Osteoblast (primary cell): ENCODE data around the gene SLC6A9. TPM values are rescaled to one million over a fixed set of nuclear protein-coding genes. Genes with fewer than 3 reads are reported as not detected.

Experiments
- DNase-seq: peaks from one replicate; pipeline ENCODE4 v3.0.0; 2011; ENCODE audit warnings: low spot score, mixed read lengths; ENCODE audit not compliant: insufficient read length; ENCODE audit errors: missing footprints
- H2AFZ ChIP-seq: 2 replicates; pipeline ENCODE4 v1.6.0; 2011; ENCODE audit warnings: mild to moderate bottlenecking, low read length
- H3K27ac ChIP-seq: 2 replicates; pipeline ENCODE4 v1.5.1; 2011; ENCODE audit warnings: mild to moderate bottlenecking, low read depth, low read length, moderate library complexity
- H3K27me3 ChIP-seq: 2 replicates; pipeline ENCODE4 v1.6.0; 2012; ENCODE audit warnings: mild to moderate bottlenecking, control low read depth, inconsistent platforms, low read length, moderate library complexity; ENCODE audit not compliant: insufficient read depth
- H3K36me3 ChIP-seq: 2 replicates; pipeline ENCODE4 v1.5.1; 2011; ENCODE audit warnings: mild to moderate bottlenecking, low read length, control low read depth, moderate library complexity; ENCODE audit not compliant: insufficient read depth
- H3K4me1 ChIP-seq: 2 replicates; pipeline ENCODE4 v1.5.1; 2011; ENCODE audit warnings: mild to moderate bottlenecking, low read length, control low read depth, moderate library complexity; ENCODE audit not compliant: insufficient read depth
- H3K4me2 ChIP-seq: 2 replicates; pipeline ENCODE4 v1.6.0; 2011; ENCODE audit warnings: mild to moderate bottlenecking, low read length; ENCODE audit not compliant: insufficient read depth
- H3K4me3 ChIP-seq: fragments of 200-600 bp; sonication (generic); 3 replicates; pipeline ENCODE4 v1.5.1; 2012; ENCODE audit warnings: mild to moderate bottlenecking, low read length, inconsistent platforms; ENCODE audit not compliant: insufficient read depth
- H3K79me2 ChIP-seq: 2 replicates; pipeline ENCODE4 v1.6.0; 2012; ENCODE audit warnings: mild to moderate bottlenecking, low read length, control low read depth, inconsistent platforms; ENCODE audit not compliant: insufficient read depth
- H3K9me3 ChIP-seq: 2 replicates; pipeline ENCODE4 v1.5.1; 2011; ENCODE audit warnings: low read depth, low read length, control low read depth
- H4K20me1 ChIP-seq: 2 replicates; pipeline ENCODE4 v1.6.0; 2012; ENCODE audit warnings: mild to moderate bottlenecking, low read length, control low read depth; ENCODE audit not compliant: insufficient read depth
- total RNA-seq: library from RNA; depleted of rRNA; stranded (reverse); fragments of >200 nt; gene quantifications from 2 replicates; pipeline ENCODE4 v1.2.3, GENCODE V29; 2012
- TF ChIP-seq, protein P1 (sequence below): IDR thresholded peaks from 2 replicates; pipeline ENCODE4 v1.5.1; 2011; ENCODE audit warnings: mild to moderate bottlenecking, low read depth, low read length, moderate library complexity; ENCODE audit errors: extremely low read depth

The SLC6A9 gene
- total RNA-seq, 1 donor = 18.5 TPM

DNA sequence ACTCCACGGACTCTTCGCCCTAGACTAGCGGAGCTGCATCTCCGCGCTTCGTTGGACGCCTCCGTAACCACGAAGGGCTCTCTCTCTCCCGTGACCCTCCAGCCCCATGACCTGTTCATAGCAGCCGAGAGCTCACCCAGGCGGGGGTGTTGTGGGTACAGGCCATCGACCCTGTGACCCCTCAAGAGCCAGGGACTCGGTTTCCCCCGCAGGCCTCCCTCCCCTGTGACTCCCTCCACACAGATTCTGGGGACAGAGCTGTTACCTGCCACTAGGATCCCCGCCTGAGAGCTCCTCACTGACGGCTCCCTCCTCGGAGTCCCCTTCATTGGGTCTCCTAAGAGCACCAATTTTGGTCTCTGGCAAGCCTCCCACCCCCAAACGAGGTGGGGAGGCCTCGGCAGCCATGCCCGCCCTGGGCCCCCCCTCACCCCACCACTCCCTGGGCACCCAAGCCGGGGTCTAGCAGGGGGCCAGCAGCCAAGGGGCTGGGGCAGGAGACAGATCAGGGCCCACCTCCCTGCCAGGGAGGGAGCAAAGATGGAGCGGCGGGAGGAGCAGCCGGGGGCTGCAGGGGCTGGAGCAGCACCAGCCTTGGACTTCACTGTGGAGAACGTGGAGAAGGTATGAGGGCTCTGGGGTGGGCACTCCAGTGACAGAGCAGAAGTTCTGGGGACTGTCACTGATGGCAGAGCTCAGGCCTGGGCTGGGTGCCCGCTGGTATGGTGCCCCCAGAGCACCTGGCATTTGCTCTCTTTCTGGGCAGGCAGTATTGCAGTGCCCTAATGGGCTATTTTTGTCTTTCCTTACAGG lies 84.0 kb downstream of the SLC6A9 start:
- TF ChIP-seq, protein P1, sequence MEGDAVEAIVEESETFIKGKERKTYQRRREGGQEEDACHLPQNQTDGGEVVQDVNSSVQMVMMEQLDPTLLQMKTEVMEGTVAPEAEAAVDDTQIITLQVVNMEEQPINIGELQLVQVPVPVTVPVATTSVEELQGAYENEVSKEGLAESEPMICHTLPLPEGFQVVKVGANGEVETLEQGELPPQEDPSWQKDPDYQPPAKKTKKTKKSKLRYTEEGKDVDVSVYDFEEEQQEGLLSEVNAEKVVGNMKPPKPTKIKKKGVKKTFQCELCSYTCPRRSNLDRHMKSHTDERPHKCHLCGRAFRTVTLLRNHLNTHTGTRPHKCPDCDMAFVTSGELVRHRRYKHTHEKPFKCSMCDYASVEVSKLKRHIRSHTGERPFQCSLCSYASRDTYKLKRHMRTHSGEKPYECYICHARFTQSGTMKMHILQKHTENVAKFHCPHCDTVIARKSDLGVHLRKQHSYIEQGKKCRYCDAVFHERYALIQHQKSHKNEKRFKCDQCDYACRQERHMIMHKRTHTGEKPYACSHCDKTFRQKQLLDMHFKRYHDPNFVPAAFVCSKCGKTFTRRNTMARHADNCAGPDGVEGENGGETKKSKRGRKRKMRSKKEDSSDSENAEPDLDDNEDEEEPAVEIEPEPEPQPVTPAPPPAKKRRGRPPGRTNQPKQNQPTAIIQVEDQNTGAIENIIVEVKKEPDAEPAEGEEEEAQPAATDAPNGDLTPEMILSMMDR = no peak
- Histone ChIP-seq H3K9me3 (no peaks in the 10 kb centered on the region), H3K27ac (peak overlapping the region; percentile 97), H3K36me3 (peaks cover 11% of the 10 kb centered on the region), H3K4me2 (peak overlapping the region; percentile 96), H4K20me1 (peaks cover 28% of the 10 kb centered on the region), H2AFZ (peak overlapping the region; percentile 98), H3K4me1 (peaks cover 23% of the 10 kb centered on the region), H3K79me2 (peaks cover 47% of the 10 kb centered on the region), H3K27me3 (no peaks in the 10 kb centered on the region), H3K4me3 (peak overlapping the region; percentile 96)
- peak; percentile 83 for DNase-seq

Other genes with a start within 250 kb of the SLC6A9 start
- gene ARTN, start 97.7 kb downstream of the SLC6A9 start, total RNA-seq = 0.29 TPM in 1 of 2 replicates, not detected in the other
- 18.6 and 20.6 TPM in 2 replicates for gene IPO13, start 84.5 kb downstream of the SLC6A9 start, total RNA-seq
- 10.3 and 15.6 TPM in 2 replicates for gene DPH2, start 61.5 kb downstream of the SLC6A9 start, total RNA-seq
- 81.9 and 89.4 TPM in 2 replicates for gene ATP6V0B, start 56.5 kb downstream of the SLC6A9 start, total RNA-seq
- gene B4GALT2, start 52.3 kb downstream of the SLC6A9 start, total RNA-seq = 95.5 and 99.5 TPM in 2 replicates
- gene CCDC24, start 39.9 kb downstream of the SLC6A9 start, total RNA-seq = 2.4 and 2.9 TPM in 2 replicates
- 0.36 and 0.59 TPM in 2 replicates for gene KLF17, start 87.4 kb upstream of the SLC6A9 start, total RNA-seq
- gene KLF18, start 110.2 kb upstream of the SLC6A9 start, total RNA-seq = not detected in 2 replicates
- gene DMAP1, start 182.0 kb upstream of the SLC6A9 start, total RNA-seq = 19.4 and 19.9 TPM in 2 replicates